ENCODE data around the gene FARP1.

- TF ChIP-seq CTCF (IDR thresholded peaks at IDR 0.05; ENCODE audit: insufficient read depth, low read length, poor library complexity, severe bottlenecking), result no peak
- no peak for TF ChIP-seq EZH2phosphoT487 (conservative IDR thresholded peaks at IDR 0.05; ENCODE audit: low read length)
Observed at GRCh38 chr13:98112456-98112855, 30.4 kb upstream of the FARP1 start.

Measured in SU-DHL-6 (cell line).